SW480 (cell line): ENCODE data around the gene TRAPPC11.

ENCODE experiments used
- DNase-seq: peaks from one replicate; pipeline ENCODE4 v3.0.0-alpha.2; 2016; ENCODE audit warnings: low spot score

TRAPPC11 gene

DNA sequence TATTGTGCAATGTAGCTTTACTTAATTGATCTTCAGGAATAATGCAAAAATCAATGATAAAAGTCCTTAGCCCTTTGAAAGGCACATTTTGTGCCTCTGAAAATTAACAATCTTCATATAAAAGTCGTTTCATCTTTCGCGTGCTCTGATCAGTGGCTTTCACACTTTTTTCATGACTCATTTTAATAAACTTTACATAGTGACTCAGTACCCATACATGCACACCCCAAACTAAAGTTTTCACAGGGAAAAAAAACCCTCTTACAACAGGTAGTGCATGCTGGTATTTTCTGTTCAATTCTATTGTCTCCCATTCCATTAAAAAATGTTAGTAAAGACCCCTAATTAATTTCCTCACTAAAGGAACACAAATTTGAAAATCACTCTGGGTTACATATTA, 21.6 kb upstream of the TRAPPC11 start:
- DNase-seq = no peak

DNA sequence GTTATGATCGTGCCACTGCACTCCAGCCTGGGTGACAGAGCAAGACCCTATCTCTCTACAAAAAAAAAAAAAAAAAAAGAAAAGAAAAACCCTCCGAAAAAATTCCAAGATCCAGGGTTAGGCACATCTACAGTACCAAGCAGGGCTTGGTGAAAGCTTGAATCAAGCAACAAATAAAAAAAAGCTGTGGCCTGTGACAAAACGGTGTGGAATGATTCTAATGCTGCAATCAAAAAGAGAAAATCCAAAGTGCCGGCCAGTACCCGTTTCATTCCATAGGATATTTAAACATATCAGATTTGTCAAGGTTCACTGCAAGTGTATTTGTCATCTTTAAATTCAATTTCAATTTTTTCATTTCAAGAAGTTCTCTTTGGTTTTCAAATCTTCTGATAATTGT, 20.7 kb upstream of the TRAPPC11 start:
- no peak for DNase-seq

DNA sequence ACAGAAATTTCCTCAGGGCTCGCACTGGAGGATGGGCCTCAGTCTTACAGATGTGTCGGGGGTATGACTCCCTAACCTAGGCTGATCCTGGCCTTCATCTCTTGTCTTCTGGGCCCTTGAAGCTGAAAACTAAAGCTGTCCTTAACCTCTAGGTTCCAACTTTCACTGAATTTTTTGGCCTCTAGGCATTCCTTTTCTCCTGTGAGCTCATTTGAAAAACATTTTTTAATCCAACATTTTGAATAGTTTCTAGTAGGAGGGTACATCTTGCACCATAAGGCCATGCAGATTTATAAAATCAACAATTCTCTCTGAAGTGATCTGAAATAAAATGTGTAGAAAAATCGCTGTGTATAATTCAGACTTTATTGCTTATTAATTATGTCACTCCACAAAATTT, 19.8 kb upstream of the TRAPPC11 start:
- no peak for DNase-seq

DNA sequence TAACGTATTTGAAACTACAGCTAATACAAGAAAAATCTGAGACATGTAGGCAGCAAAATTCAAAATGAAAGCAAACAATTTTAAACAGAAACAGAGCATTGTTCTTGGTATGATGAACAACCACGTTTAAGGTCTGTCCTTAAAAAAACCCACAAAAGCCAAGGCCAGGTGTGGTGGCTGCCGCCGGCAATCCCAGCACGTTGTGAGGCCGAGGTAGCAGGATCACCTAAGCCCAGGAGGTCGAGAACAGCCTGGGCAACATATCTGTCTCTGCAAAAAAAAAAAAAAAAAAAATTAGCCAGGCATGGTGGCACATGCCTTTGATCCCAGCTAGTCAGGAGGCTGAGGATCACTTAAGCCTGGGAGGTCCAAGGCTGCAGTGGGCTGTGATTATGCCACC, 13.8 kb upstream of the TRAPPC11 start:
- DNase-seq = no peak

DNA sequence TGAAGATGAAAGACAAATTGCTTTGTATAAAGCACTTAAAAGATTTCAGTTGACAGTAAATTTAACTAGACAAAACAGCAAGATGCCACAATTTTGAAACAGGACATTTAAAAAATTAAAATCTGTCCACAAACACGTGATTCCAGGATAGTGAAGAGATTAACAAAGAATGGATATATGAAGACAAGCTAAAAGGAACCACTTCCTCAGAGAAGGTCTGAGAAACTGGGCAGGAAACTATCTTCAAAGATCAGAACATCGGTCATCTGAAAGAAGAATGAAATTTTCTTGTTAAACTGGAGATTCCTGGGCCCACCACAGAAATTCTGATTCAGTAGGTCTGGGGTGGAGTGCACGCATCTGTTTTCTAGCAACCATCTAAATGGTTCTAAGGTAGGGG, 1.5 kb upstream of the TRAPPC11 start:
- no peak for DNase-seq

DNA sequence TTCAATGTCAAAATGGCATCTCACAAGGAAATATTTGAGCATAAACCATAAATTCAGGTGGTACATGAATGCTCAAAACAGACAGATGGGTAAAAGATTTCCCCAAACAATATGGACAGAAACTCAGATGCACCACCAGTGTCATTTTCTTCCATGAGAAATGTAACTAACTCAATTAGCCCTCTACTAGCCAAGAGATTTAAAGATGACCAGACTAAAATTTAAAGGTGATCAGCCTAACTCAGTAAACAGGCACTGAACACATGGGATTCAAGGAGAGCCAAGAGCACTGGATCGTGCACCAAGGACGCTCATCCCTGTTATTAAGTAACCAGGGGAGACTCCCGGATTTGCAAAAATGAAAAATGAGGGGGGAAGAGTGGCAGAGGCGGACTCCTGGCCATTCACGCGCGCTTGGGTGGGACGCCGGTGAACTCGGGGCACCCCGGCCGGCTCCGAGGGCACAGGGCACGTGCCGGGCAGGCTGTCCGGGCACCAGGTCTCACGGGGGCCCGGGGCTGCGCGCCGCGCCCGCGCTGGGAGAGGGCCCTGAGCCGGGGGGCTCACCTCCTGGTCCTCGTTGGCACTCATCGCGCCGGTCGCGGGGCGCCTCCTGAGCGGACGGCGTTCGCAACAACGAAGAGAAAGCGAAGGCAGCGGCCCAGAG, 598 bp upstream of the TRAPPC11 start:
- DNase-seq = peak; percentile 5

DNA sequence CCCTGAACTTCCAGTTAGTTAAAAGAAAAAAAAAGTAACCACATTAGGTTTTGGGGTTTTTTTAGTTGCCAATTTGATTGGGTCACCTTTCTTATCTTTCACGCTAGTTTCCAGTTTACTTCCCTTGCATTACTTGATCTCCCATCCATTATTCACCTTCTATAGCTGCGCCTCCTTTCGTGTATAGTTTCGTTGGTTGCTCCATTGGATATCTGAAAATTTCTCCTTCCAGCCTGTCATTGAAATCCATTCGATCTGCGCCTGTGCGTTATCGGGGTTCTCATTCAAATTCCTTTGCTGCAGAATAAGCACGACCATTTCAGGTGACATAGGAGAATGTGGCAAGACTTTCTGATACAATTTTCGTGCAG, 764 bp downstream of the TRAPPC11 start:
- peak; percentile 39 for DNase-seq

DNA sequence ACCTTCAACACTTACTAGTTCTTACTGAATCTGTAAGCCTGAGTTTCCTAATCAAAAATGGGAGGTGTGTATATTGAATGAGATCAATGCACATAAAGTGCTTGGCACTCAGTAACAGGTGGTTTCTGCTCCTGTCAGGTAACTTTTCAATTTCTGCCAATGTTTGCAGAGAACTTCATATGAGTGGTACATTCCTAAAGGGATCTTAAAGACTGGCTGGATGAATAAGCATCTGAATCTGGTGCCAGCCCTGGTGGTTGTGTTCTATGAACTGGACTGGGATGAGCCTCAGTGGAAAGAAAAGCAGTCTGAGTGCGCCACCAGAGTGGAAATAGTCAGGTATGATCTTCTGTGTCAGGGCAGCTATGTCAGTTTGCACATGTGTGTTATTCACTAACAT, 7.0 kb downstream of the TRAPPC11 start:
- no peak for DNase-seq

DNA sequence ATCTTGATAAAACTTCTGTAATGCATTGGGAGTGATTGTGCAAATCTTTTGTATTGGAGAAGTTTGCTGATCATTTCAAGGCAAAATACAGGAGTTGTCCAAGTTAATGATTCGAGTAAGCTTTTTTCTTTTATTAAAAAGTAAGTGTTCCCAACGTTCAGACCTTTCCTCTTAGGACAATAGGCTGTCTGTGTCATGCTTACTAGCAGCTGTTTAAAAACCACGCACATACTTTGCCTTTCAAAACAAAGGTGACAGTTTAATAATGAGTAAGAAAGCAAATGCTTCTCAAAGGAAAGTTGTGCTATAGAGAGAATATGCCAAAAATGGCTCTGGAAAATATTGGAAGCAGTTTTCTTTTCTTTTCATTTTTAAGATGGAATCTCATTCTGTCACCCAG, 11.2 kb downstream of the TRAPPC11 start:
- no peak for DNase-seq

DNA sequence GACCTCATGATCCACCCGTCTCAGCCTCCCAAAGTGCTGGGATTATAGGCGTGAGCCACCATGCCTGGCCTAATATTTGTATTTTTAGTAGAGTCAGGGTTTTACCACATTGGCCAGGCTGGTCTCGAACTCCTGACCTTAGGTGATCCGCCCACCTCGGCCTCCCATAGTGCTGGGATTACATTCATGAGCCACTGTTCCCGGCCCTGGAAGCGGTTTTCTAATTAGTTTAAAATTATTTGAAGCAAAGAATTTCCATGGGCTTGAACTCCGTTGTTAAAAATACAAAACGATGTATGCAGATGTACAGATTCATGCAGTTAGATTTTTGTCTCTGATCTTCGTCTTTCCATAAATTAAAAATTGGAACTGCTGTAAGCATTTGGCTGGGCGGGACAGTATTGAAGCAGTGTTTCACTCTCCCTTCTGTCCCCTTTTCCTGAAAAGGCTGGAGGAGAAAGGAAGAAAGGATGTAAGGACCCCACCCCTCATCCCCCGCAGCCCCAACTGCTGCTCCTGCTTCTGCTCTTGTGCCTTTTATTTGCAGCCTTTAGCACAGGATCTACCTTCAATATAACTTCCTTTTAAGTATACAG, 12.0 kb downstream of the TRAPPC11 start:
- DNase-seq = no peak

DNA sequence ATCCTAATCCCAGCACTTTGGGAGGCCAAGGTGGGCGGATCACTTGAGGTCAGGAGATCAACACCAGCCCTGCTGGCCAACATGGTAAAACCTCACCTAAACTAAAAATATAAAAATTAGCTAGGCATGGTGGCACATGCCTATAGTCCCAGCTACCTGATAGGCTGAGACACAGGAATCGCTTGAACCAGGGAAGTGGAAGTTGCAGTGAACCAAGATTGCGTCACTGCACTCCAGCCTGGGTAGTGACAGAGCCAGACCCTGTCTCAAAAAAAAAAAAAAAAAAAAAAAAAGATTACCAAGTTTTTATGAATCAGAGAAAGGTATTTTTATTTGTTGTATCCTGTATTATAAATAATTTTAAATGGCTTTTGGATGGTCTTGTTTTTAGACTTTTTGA, 15.1 kb downstream of the TRAPPC11 start:
- no peak for DNase-seq

DNA sequence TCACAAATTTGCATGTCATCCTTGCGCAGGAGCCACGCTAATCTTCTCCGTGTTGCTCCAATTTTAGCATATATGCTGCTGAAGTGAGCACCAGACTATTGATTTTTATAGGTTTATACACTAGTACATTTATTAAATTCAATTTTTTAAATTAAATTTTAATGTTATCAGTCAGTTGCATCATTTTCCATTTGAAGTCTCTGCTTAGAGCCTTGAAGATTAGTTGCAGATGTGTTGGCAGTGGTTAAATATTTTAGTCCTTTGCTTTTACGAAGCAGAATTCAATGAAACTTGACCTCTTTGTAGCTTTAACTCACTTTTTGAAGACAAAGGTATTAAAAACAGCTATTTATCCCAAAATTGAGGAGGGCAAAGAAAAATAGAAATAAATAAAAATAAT, 16.5 kb downstream of the TRAPPC11 start:
- no peak for DNase-seq

DNA sequence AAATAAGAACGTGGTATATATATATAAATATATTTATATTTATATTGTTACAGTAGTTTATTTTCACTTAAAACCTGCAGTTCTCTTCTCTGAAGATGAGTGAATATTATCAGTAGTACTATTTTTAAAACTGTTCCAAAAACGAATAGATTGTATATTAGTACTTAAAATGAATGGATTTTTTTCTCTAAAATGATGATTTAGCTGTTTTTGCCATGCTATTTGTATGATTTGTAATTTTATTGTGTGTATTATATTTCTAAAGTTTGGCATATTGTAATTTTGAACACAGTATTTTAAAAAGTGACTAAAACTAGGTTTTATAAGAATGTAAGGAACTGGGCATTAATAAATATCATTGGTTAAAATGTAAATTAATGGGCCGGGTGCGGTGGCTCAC, 22.0 kb downstream of the TRAPPC11 start:
- DNase-seq = no peak

DNA sequence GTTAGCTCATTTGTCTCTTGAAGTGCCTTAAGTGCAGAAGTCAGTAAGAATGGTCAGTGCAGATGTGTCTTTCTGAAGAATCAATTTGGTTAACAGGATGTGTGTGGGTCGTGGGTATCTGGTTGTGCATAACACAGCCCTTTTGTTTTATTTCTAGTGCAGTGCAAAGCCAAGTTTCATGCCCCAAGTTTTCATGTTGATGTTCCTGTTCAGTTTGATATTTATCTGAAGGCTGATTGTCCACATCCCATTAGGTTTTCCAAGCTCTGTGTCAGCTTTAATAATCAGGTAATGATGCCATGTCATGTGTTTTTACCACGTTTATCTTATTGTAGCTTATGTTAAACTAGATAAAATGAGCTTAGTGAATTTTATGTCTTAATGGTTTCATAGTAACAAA, 27.4 kb downstream of the TRAPPC11 start:
- no peak for DNase-seq

DNA sequence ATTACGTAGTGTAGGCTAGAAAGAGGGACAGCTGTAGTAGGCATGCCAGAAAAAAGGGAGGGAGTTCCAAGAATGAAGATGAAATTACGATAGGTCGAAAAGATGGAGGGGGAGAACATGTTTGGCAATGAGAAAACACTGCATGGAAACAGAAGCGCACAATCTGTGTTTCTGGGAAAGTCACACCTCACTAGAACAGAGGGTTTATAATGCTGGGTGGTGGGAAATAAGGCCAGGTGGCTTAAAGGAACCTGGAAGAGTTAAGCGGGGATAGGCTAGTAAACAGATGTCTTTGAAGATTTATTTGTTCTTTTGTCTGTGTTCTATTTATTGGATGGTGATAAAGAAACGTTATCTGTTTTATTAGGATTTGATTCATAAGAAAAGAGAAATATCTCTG, 29.1 kb downstream of the TRAPPC11 start:
- no peak for DNase-seq

DNA sequence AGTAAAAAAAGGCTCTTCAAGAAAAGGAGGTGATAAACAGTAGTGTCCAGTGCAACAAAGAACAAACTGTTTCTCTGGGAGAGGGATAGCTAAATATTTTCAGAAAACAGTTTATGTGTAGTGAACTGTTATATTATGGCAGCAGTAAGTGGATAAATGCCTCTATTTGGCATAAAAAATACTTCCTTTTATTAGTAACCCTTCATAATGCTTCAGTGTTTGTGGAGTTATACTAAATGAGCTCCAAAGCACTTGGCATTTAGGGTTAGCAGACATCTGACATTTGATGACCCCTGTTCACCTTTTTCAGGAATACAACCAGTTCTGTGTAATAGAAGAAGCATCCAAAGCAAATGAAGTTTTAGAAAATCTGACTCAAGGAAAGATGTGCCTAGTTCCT, 31.9 kb downstream of the TRAPPC11 start:
- DNase-seq = no peak

DNA sequence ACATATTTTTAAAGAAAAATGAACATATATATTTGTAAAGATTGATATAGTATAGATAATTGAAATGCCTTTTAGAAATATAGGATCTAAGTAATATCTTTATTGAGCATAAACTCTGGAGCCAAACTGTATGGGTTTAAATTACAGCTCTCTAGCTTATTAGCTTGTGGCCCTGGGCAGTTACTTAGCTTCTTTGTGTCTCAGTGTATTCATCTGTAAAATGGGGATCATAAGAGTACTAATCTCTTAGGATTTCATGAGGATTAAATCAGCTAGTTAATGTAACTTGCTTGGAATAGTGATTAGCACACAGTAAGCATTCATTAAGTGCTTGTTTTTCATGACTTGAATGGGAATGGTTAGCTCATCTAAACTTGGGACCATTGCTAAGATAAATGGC, 32.8 kb downstream of the TRAPPC11 start:
- no peak for DNase-seq

DNA sequence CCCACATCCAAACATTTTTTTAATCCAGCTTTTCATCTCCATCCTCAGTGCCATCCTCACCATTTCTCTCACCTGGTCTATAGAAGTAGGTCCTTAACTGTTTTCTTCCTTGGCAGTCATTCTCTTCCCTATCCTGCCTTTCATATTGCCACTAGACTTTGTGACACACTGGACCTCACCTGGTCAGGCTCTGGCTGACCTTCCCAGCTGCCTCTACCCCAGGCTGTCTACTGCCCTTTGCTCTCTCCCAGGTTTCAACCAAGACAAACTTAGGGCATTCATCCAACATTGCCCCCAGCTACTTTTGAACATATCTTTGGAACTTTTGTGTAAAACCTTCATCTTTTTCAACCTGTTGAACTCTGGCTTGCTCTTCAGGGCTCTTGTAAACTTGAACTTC, 39.8 kb downstream of the TRAPPC11 start:
- no peak for DNase-seq

DNA sequence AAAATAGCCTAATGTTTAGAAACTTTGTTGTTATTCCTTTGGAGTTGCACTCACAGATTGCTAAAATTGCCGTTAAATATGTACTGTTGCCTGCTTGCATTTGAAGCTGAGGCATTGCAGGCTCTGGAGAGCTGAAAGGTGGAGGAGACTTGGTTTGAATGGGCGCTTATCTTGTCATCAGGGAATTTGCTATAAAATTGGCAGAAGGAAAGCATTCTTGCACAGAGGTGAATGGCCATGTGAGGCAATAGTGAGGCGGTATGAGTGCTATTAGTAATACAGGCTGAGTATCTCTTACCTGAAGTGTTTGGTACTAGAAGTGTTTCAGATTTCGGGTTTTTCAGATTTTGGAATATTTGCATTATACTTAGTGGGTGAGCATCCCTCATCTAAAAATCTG, 41.3 kb downstream of the TRAPPC11 start:
- no peak for DNase-seq

DNA sequence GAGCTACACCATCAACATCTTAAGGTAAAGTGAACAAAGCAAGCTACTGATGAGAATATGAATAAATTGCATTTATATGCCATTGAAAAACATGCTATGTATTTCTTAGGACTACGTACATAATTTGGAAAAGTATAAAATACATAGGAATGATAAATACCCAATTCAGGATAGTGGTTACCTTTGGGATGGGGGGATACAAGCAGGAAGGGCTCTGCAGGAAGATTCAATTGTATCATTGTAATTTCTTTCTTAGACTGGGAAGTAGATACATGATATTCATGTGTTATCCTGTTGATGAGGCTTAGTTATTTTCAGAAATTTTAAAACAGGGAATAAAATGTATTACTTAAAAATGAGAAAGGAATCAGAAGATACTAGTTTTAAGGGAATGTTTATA, 43.4 kb downstream of the TRAPPC11 start:
- no peak for DNase-seq

DNA sequence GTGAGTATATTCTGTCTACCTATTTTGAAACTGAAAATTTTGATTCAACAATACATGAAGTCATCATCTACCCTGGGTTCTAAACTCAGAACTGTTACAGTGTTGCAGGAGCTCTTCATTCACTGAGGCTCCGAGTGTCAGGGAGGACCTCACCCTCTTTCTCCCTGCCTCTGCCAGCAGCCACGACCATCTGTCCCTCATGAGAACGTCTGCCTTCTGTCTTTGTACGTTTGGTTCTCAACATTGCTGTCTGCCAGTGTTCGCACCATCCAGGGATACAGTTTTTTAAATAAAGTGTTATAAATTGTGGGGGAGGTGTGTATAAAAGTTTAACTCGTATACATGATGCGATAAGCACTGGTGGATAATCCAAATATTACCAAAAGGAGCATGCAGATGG, 55.5 kb downstream of the TRAPPC11 start:
- DNase-seq = no peak

DNA sequence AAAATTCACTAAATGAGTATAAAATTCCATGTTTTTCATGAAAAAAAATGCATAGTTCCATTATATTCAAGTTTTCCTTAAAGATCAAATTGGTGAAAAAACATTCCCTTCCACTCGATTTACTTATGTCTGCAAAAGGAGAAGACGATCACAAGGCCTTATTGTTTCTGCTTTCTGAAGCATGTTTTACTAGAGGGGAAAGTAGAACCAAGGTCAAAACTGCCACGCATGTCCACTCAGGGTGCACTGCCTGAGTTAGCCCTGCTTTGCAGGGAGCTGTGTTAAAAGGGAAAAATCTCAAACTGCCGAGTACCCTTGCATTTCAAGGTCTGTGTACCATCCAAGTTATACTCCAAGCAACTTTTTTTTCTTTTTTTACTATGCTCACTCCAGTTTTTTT, 57.2 kb downstream of the TRAPPC11 start:
- DNase-seq = no peak

DNA sequence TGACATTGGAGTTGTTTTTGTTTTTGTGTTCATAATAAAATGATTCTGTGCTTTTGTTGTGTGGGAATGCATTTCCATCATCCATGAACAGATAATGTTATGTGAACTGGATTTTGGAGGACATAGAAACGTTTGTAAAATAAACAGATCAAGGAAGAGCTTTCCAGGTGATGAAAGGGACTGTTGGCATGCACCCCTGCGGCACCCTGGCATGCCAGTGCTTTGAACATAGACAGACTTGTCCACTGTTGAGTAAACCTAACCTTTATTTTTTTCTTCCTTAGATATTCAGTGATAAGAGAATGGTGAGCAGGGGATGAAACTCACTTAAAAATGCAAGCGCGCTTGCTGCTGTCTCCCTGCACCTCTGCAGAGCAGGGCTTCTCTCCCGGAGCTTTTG, 59.8 kb downstream of the TRAPPC11 start:
- DNase-seq = no peak
